Activated CD8-positive, alpha-beta memory T cell treated with anti-CD3 and anti-CD28 coated beads for 48 hours (primary cell): ENCODE data around the gene TNFSF11.
"Not testable (repeated sequence)": the region's sequence is repeated elsewhere in the genome, so short reads cannot be mapped to it uniquely, and the experiment has no call there.

ENCODE experiments used
- DNase-seq, 3 experiments: peaks; one replicate each; pipeline ENCODE4 v3.0.0-alpha.2; 2020; ENCODE audit warnings: low read depth in 2 of 3, low spot score in 2 of 3

Gene TNFSF11

DNA sequence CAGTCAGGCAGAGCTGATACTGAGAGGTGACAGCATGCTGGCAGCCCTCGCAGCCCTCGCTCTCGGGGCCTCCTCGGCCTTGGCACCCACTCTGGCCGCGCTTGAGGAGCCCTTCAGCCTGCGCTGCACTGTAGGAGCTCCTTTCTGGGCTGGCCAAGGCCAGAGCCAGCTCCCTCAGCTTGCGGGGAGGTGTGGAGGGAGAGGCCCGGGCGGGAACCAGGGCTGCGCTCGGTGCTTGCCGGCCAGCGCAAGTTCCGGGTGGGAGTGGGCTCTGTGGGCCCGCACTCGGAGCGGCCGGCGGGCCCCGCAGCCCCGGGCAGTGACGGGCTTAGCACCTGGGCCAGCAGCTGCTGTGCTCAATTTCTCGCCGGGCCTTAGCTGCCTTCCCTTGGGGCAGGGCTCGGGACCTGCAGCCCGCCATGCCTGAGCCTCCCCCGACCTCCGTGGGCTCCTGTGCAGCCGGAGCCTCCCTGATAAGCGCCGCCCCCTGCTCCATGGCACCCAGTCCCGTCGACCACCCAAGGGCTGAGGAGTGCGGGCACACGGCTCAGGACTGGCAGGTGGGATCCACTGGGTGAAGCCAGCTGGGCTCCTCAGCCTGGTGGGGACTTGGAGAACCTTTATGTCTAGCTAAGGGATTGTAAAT, 14.3 kb upstream of the TNFSF11 start:
- not testable (repeated sequence) for DNase-seq

DNA sequence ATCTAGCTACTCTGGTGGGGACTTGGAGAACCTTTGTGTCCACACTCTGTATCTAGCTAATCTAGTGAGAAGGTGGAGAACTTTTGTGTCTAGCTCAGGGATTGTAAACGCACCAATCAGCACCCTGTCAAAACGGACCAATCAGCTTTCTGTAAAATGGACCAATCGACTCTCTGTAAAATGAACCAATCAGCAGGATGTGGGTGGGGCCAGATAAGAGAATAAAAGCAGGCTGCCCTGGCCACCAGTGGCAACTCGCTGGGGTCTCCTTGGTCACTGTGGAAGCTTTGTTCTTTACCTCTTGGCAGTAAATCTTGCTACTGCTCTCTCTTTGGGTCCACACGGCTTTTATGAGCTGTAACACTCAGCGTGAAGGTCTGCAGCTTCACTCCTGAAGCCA, 13.6 kb upstream of the TNFSF11 start:
- DNase-seq, result not testable (repeated sequence)

DNA sequence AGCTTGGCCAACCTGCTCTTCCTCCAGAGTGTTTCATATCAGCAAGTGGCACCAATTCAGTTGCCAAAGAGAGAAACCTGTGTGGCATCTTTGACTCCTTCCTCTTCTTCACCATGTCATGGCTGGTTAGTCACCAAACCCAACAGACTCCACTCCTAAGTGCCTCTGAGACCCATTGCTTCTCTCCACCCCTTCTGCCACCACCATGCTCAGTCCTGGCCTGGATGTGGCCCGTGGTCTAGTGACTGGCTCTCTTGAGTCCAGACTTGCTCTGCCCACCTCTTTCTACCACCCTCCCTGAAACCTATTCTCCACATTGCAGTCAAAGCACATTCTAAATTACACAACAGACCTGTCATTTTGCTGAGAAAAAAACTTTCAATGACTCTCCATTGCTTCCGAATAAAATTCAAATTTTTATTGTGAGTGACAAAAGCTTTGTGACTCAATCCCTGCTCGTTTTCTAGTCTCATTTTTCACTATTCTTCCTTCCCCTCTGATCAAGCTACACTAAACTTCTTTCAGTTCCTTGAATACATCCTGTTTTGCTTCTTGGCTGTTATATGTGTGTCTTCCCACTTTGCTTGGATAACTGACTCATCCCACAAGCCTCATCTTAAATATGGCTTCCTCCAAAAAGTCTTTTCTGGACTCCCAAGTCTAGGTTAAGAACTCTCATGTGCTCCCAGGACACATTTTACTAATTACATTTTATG, 12.0 kb upstream of the TNFSF11 start:
- DNase-seq, result no peak

DNA sequence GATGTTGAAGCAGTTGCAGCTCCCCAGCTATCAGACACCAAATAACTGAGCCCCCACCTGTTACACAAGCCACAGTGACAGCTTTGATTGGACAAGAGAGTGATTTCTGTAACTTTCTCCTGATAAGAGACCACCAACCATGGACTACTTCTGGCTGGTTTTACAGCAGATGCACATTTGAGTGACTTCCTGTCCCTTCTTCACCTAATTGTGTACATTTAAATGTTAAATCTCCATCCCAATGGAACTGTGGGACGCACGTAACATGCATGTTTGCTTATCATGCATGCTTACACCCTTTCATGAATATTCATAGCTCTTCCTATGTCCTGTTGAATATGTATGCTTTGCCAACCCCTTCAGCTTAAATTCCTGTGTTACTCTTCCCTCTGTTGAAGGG, 6.0 kb upstream of the TNFSF11 start:
- no peak for DNase-seq

DNA sequence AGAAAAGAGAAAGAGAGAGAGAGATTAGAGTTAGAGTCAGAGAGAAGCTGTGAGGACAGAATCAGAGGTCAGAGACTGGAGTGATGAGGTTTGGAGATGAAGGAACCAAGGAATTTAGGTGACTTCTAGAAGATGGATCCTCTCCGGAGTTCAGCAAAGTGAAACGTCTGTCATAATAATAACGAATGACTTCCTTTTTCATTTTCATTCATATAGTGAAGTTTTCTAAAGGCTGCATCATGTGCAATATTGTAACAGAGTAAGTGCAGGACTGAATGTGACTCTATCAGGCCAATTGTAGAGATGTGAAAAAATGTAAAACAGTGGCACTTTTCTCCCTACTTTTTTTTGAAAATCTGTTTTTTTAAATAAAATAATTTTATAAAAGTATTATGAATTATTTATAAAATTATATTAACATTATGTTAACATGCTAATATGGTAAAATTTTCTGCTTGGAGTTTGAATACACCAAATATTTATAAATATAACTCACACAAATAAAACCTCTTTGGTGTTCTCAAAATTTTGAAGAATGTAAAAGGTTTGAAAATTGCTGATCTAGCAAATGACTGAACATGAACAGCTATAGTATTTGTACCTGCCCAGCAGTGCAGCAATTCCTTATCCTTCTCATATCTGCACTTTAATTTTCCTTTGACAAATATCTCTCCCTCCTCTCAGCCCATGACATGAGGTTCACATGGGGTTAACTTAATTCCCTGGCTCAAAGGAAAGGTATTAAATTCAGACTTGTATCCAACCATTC, 4.2 kb upstream of the TNFSF11 start:
- no peak for DNase-seq

DNA sequence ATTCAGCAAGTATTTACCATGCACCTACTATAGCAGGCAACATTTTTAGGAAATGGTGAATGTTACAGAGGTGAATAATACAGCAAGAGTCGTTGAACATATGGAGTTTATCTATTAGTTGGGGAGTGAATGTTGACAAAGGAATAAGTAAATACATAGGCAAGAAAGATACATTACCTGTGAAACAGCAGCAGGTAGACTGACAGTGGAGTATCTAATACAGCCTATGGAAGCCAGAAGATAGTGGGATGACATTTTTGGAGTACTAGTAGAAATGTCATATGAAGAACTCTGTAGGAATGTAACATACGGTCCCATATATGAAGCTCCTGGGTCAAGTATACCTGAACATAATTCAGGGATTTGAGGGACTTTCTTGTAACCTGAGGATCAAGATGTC, 2.1 kb upstream of the TNFSF11 start:
- DNase-seq, result no peak

DNA sequence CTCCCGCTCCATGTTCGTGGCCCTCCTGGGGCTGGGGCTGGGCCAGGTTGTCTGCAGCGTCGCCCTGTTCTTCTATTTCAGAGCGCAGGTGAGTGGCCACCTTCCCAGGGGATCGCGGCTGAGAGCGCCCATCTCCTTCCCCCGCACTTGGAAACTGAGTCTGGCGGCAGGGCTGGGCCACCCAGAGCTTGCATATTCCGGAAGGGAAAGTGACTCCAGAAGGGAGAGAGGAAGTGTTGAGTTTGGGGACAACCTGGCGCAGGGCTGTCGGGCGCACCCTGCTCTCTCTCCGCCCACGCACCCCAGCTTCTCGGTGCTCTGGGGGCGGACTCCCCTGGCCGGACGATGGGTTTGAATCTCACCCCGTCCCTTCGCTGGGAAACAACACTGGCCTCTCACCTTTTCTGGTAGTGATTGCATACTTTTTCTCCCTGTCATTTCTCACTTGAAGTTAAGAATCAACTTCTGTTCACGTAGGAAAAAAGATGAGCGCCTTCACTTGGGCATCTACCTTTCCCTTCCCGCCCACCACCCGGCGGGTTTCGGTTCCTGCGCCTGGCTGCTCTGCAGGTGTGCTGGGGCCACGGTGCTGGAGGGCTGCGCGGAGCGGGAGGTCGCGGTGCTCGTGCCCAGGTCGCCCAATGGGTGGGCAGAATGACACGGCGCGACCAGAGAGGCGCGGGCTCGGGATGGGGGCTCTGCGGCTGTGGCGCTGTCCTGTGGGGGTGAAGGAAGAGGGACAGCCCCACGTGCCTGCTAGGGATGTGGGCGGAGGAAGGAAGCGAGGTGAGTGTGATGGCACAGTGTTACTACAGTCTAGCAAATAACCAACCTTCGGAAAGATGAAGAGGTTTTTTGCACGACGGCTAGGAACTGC, 721 bp downstream of the TNFSF11 start:
- DNase-seq, result peak; percentile 42 to 48 (median 43)

DNA sequence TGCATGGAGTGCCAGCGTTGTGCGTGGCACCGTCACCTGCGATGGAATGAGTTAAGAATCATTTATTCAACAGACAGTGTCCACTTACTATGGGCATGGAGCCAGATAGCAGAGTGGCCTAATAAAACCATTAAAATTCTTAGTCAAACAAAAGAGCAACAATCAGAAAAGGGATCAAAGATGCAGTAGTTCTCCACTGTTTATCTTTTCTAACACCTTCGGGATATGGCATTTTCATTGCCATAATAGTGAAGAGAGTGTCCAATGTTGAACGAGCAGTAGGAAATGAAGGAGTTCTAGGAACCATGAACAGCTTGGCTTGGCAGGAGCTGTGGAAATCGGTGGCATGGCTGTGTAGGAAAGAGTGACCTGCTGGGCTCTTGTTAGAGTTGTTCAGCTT, 2.0 kb downstream of the TNFSF11 start:
- DNase-seq, result no peak

DNA sequence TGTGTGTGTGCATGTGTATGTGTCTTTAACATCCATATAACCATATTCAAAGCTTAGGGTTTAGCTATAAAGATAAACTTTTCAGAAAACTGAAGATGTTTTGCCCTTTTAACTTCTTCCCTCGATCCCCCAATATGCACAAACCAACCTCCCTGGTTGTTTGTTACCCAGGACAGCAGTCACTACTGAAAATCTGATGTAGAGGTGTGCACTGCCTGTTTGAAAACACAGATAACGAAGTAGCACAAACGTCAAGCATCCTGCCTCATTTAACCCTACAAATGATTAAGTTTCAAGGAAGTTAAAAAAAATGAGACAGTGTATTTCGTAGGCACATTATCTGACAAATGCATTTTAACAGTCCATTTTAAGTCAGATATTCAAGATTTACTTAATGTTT, 3.6 kb downstream of the TNFSF11 start:
- no peak for DNase-seq

DNA sequence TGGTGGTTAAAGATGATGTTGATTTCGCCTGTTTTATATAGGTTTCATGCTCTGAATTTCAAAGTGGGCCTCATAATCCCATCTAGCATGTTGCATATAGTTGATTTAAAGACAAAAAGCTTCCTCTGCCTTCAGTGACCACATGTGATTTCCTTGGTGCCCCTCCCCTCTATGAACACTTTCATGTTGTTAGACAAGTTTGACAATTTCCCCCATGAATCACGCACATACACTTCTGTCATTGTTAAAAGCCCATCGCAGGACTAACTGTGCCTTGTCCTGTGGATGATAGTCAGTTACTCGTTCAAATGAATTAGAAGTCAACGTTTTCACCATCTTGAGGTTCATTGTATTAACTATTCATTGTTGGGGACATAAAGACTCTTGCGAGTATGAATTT, 6.7 kb downstream of the TNFSF11 start:
- no peak for DNase-seq

DNA sequence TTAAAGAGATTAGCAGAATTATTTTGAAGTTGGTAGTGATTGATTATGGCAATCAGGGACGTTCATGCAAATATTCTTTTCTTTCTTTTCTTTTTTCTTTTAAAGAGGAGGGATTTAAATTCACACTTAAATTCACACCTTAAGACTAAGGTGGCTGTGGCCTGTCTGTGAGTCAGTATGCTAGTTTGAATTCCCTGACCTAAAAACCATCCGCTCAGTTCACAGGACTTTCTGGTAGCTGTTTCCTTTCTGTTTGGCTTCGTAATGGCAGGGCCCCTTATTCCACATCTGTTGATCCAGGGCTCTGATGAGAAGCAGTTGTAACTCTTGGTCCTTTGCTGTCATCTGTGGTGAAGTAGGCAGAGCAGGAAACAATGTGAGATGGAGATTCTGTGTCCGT, 7.5 kb downstream of the TNFSF11 start:
- DNase-seq, result no peak

DNA sequence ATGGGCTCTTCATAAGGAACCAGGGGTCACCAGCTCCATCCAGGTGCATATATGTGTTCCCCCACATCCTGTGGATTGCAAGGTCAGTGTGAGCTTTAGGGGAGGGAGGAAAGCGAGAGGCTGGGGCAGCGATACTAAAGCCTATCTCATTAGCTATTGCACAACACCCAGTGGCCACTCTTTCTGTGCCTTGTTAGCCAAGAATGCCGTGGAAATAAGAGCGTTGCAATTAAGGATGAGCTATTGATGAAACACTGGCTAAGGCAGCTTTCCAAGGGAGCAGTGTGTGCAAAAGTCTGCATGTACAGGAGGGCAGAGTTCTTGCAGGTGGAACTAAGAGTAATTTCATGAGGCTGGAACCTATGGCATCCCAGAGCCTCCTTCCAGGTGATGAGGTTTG, 17.6 kb downstream of the TNFSF11 start:
- DNase-seq, result no peak

DNA sequence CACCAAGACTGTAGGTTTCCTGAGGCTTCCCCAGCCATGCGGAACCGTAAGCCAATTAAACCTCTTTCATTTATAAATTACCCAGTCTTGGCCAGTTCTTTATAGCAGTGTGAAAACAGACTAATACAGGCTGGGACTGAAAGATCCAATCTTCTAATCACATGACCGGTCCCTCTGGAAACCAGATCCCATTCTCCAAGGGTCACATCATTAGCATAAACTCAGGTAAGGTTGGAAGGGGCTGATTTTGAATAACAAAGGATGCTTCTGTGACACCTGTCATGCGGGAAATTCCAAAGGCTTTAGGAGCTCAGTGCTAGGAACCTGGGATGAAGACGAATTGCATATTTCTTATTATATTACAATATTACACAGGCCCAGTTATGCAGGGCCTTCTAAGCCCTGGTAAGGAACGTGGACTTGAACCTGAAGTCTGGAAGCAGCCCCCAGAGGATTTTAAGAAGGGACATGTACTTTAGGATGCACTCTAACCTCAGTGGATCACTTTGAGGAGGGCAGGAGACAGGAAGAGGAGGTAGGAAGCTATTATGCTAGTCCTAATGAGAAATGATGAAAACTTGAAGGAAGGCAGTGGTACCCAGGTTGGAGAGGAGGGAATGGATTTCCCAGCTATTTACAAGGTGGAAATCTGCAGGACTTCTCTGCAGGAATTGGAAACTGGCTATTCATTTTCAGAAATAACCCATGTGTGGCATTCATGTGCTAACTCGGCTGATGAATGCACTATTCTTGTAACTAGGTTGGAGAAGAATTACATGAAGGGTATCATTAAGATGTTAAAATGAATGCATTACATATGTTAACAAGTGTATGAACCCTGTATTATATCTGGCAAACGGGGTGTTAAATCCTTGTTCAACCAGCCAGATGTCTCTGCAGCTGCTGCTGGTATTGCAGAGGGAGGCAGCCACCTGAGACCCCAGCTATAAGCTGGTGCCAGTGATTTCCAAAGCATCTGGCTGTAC, 19.3 kb downstream of the TNFSF11 start:
- DNase-seq, result no peak

DNA sequence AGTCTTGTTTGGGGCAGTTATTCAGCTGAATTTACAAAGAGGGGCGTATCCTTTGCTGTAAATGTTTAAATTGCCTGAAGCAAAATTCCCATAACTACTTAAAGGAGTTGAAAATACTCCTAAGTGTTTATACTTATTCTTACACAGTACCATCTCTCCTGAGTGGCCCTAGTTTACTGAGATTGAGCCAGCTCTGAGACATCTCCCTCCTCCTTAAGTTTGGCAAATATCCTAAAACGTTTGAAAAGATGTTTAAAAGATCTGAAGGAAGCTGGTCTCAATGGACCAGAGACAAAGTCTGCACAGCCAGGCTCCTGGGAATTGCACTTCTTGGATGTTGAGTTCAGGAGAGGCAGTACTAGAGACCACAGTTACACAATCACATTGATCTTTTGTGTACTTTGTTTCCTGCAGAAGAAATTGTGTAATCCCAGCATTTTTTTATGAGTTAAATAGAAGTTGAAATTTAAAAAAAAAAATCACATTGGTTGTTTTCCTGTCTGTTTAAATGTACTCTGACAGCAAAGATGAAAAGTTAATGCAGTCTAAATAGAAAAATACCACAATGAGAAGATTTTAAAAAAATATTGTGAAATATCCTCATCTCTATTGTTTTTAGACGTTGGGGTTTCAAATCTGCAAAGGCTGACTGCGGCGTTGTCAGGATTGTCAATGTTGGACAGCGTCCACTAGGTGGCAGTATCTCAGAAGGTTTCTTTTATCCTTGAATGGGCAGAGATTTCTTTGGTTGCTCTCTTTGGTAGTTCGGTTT, 20.7 kb downstream of the TNFSF11 start:
- peak in 1 of 3 experiments; percentile 10 for DNase-seq

DNA sequence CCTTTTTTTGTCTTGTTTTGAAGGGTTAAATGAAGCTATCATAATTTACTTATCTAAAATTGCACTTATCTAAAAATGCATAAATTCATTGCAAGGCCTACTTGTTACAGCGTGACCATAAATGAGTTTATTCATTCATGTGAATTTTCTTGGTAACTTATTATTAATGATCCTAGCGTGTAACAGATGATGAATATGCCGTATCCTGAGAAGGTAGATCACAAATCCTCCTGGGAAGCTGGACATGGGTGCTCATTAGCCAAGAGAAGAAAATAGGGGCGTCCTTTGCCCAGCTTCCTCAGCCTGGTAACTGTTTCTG, 21.3 kb downstream of the TNFSF11 start:
- no peak for DNase-seq

DNA sequence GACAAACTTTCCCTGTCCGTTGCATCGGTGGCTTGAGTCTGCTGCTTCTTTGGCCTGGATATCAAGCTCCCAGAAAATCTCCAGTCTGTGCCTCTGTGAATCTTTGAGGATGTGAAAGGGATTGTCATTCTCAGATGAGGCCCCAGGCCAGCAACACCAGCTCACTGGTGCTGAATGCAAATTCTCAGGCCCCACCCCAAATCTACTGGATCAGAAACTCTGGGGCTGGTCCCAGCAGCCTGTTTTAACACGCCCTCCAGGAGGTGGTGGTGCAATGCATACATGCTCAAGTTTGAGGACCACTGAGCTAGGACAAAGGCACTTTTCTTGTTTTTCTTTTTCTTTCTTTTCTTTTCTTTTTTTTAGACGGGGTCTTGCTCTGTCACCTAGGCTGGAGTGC, 23.6 kb downstream of the TNFSF11 start:
- no peak for DNase-seq

DNA sequence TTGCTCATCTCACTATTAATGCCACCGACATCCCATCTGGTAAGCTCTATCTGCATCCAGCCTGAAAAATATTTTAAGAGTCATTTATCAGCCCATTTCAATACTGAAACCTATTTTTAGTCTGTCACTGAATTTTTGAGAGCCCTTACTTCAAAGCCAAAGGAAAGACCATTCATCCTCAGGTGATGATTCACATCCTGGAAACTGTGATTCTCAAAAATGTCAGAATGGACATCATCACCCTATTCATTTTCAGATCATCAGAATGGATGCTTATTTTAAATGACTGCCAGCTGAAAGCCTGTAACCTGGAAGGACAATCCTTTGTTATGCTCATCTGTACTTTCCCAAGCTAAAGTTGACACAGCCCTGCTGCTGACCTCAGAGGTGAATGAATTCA, 27.0 kb downstream of the TNFSF11 start:
- no peak for DNase-seq

DNA sequence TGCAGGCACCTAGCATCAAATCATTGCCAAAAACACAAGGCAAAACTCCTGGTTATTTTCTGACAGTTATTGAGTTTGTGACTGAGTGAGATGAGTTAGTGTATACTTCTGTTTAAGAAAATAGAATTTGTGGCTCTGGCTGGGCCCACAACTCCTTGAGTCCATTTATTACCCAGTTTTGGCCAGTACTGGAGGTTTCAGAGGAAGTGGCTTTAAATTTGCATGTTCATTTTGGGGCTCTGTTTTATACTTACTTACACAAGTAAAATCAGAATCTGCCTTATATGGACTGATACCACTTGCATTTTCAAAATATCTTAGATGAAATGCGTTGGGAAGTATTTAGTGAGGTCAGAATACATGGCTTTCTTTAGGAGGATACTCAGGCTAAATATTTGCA, 29.0 kb downstream of the TNFSF11 start:
- no peak for DNase-seq

DNA sequence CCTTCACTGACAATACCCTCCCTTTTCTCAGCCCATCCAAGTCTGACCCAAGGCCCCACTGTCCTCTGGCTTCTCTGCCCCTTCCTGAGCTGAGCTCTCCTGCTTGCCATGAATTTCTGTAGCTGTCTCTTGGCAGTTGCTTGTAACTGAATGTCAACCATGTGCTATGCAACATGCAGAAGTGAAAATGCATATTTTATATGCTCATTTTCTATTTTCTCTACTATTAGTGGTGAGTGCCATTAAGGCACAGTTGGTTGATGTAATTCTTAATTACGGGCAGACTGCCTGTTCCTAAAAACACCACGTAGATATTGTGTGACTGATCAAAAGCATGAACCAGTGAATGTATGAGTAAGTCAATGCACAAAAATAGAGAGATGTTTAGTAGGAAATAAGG, 29.6 kb downstream of the TNFSF11 start:
- DNase-seq, result no peak

DNA sequence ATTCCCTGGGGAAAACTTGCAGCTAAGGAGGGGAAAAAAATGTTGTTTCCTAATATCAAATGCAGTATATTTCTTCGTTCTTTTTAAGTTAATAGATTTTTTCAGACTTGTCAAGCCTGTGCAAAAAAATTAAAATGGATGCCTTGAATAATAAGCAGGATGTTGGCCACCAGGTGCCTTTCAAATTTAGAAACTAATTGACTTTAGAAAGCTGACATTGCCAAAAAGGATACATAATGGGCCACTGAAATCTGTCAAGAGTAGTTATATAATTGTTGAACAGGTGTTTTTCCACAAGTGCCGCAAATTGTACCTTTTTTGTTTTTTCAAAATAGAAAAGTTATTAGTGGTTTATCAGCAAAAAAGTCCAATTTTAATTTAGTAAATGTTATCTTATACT, 33.6 kb downstream of the TNFSF11 start:
- DNase-seq, result no peak
